Thyroid gland (tissue), 4 donors: ENCODE data around the gene TFB1M.

Experiments used
- POLR2A ChIP-seq, 2 donors: fragments of 450-650 bp; IDR thresholded peaks; one replicate each; pipeline ENCODE4 v1.6.1; 2017; ENCODE audit warnings: antibody characterized with exemption in 2 of 2, mild to moderate bottlenecking in 2 of 2, moderate library complexity in 1 of 2
- TF ChIP-seq, protein P1 (sequence below), 6 experiments: fragments of 200-600 bp in 3 of 6; fragments of 450-650 bp in 3 of 6; sonication (generic) in 3 of 6; IDR thresholded peaks; one replicate each; pipeline ENCODE4 v1.5.1; 2016 to 2019; ENCODE audit warnings: antibody characterized with exemption in 6 of 6, mild to moderate bottlenecking in 2 of 6, inconsistent platforms in 1 of 6, moderate library complexity in 1 of 6

DNA sequence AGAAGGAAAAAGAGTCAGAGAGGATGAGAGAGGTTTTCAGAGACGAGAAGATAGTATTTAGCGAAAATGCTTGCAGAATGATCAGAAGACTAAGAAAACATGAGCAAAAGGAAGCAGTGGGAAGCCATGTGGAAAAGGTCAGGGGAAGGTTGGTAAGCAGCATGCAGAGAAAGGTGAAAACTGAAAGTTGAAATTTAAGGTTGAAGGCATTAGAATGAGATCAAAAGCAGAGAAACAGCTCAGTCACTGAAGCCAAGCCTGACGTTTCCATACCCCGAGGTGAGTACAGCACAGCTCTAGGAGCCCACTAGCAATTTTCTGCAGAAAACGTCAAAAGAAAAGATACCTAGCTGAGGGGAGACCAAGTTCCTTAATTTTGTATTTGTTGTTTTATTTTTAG is 19.1 kb upstream of the TFB1M start:
- TF ChIP-seq, protein P1, sequence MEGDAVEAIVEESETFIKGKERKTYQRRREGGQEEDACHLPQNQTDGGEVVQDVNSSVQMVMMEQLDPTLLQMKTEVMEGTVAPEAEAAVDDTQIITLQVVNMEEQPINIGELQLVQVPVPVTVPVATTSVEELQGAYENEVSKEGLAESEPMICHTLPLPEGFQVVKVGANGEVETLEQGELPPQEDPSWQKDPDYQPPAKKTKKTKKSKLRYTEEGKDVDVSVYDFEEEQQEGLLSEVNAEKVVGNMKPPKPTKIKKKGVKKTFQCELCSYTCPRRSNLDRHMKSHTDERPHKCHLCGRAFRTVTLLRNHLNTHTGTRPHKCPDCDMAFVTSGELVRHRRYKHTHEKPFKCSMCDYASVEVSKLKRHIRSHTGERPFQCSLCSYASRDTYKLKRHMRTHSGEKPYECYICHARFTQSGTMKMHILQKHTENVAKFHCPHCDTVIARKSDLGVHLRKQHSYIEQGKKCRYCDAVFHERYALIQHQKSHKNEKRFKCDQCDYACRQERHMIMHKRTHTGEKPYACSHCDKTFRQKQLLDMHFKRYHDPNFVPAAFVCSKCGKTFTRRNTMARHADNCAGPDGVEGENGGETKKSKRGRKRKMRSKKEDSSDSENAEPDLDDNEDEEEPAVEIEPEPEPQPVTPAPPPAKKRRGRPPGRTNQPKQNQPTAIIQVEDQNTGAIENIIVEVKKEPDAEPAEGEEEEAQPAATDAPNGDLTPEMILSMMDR (IDR thresholded peaks at IDR 0.05): no peak
- no peak for TF ChIP-seq POLR2A (IDR thresholded peaks at IDR 0.05)
